HEK293 (cell line): ENCODE measurements around the gene NOL4L.

Source experiments
- TCF7L2 ChIP-seq: IDR thresholded peaks from 2 replicates; pipeline ENCODE4 v1.6.1; 2011; ENCODE audit warnings: low read depth, mild to moderate bottlenecking, inconsistent platforms, low read length, moderate library complexity, borderline replicate concordance
- ZBTB21 ChIP-seq: fragments of 450-650 bp; formaldehyde crosslinking; IDR thresholded peaks from 2 replicates; pipeline ENCODE4 v1.5.1; 2017; ENCODE audit warnings: missing biosample characterization, missing genetic modification characterization
- ZBTB7A ChIP-seq: fragments of 450-650 bp; formaldehyde crosslinking; IDR thresholded peaks from 2 replicates; pipeline ENCODE4 v1.5.1; 2016; ENCODE audit warnings: low read depth, missing biosample characterization, missing genetic modification characterization
- ZIC2 ChIP-seq: fragments of 450-650 bp; formaldehyde crosslinking; IDR thresholded peaks from 2 replicates; pipeline ENCODE4 v1.5.1; 2016; ENCODE audit warnings: missing biosample characterization, missing genetic modification characterization
- ZNF274 ChIP-seq, 2 experiments: fragments of 200-500 bp in 1 of 2; fragments of 450-650 bp in 1 of 2; sonication (Bioruptor generic) in 1 of 2; formaldehyde crosslinking in 1 of 2; IDR thresholded peaks; 2 replicates each; pipeline versions ENCODE4 v1.5.1 to v1.6.1; 2014 to 2016; ENCODE audit warnings: borderline replicate concordance in 1 of 2, inconsistent platforms in 1 of 2, low read length in 1 of 2, missing biosample characterization in 1 of 2, missing genetic modification characterization in 1 of 2
- TF ChIP-seq, protein P1 (sequence below): fragments of 450-650 bp; formaldehyde crosslinking; IDR thresholded peaks from 2 replicates; pipeline ENCODE4 v1.5.1; 2016; ENCODE audit warnings: missing biosample characterization, missing genetic modification characterization
- TF ChIP-seq, protein P2 (sequence below): sonication (generic); formaldehyde crosslinking; IDR thresholded peaks from 2 replicates; pipeline ENCODE4 v1.8.1; 2022; ENCODE audit warnings: mild to moderate bottlenecking, moderate library complexity, missing genetic modification reagents
- TF ChIP-seq, protein P3 (sequence below): fragments of 450-650 bp; formaldehyde crosslinking; IDR thresholded peaks from 2 replicates; pipeline ENCODE4 v1.5.1; 2016; ENCODE audit warnings: missing biosample characterization, missing genetic modification characterization

GRCh38 chr20:32619586-32619985 lies 34.5 kb upstream of the NOL4L start:
- no peak for TF ChIP-seq TCF7L2
- TF ChIP-seq, protein P1, sequence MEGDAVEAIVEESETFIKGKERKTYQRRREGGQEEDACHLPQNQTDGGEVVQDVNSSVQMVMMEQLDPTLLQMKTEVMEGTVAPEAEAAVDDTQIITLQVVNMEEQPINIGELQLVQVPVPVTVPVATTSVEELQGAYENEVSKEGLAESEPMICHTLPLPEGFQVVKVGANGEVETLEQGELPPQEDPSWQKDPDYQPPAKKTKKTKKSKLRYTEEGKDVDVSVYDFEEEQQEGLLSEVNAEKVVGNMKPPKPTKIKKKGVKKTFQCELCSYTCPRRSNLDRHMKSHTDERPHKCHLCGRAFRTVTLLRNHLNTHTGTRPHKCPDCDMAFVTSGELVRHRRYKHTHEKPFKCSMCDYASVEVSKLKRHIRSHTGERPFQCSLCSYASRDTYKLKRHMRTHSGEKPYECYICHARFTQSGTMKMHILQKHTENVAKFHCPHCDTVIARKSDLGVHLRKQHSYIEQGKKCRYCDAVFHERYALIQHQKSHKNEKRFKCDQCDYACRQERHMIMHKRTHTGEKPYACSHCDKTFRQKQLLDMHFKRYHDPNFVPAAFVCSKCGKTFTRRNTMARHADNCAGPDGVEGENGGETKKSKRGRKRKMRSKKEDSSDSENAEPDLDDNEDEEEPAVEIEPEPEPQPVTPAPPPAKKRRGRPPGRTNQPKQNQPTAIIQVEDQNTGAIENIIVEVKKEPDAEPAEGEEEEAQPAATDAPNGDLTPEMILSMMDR (tag by site-specific recombination): no peak
- no peak for TF ChIP-seq ZIC2 (tag by site-specific recombination)
- no peak for TF ChIP-seq ZNF274 (IDR thresholded peaks at IDR 0.05; ENCODE audit: low read length)
- no peak for TF ChIP-seq ZNF274 (tag by site-specific recombination; IDR thresholded peaks at IDR 0.05; ENCODE audit: borderline replicate concordance)
- TF ChIP-seq ZBTB7A: no peak
- TF ChIP-seq, protein P2, sequence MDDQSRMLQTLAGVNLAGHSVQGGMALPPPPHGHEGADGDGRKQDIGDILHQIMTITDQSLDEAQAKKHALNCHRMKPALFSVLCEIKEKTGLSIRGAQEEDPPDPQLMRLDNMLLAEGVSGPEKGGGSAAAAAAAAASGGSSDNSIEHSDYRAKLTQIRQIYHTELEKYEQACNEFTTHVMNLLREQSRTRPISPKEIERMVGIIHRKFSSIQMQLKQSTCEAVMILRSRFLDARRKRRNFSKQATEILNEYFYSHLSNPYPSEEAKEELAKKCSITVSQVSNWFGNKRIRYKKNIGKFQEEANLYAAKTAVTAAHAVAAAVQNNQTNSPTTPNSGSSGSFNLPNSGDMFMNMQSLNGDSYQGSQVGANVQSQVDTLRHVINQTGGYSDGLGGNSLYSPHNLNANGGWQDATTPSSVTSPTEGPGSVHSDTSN: no peak
- no peak for TF ChIP-seq ZBTB21 (tag by site-specific recombination)
- TF ChIP-seq, protein P3, sequence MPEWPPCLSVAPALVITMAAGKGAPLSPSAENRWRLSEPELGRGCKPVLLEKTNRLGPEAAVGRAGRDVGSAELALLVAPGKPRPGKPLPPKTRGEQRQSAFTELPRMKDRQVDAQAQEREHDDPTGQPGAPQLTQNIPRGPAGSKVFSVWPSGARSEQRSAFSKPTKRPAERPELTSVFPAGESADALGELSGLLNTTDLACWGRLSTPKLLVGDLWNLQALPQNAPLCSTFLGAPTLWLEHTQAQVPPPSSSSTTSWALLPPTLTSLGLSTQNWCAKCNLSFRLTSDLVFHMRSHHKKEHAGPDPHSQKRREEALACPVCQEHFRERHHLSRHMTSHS (tag by site-specific recombination): no peak
